ENCODE results near the gene PPFIA3.

PPFIA3 gene

GRCh38 chr19:49154279-49154678 lies 34.9 kb downstream of the PPFIA3 start:
- Histone ChIP-seq H3K4me1 (ENCODE audit: low read depth, poor library complexity, severe bottlenecking) (peaks cover 27% of the 10 kb centered on the region), H3K27me3 (ENCODE audit: insufficient read depth, low read depth) (peaks cover 81% of the 10 kb centered on the region), H3K4me3 (IDR thresholded peaks at IDR 0.05; ENCODE audit: insufficient read depth, low read depth, low read length) (no peak overlapping the region), H3K4me2 (no peak overlapping the region), H3K79me2 (ENCODE audit: insufficient read depth, low read depth) (no peaks in the 10 kb centered on the region), H3K9ac (no peak overlapping the region), H2AFZ (ENCODE audit: low read depth) (no peak overlapping the region), H3K36me3 (ENCODE audit: insufficient read depth) (no peaks in the 10 kb centered on the region), H4K20me1 (ENCODE audit: insufficient read depth) (no peaks in the 10 kb centered on the region), H3K27ac (no peak overlapping the region)
- TF ChIP-seq, protein P1, sequence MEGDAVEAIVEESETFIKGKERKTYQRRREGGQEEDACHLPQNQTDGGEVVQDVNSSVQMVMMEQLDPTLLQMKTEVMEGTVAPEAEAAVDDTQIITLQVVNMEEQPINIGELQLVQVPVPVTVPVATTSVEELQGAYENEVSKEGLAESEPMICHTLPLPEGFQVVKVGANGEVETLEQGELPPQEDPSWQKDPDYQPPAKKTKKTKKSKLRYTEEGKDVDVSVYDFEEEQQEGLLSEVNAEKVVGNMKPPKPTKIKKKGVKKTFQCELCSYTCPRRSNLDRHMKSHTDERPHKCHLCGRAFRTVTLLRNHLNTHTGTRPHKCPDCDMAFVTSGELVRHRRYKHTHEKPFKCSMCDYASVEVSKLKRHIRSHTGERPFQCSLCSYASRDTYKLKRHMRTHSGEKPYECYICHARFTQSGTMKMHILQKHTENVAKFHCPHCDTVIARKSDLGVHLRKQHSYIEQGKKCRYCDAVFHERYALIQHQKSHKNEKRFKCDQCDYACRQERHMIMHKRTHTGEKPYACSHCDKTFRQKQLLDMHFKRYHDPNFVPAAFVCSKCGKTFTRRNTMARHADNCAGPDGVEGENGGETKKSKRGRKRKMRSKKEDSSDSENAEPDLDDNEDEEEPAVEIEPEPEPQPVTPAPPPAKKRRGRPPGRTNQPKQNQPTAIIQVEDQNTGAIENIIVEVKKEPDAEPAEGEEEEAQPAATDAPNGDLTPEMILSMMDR (conservative IDR thresholded peaks at IDR 0.05; ENCODE audit: low read depth, low read length) = no peak

GRCh38 chr19:49155005-49155819 lies 35.9 kb downstream of the PPFIA3 start, which contains the start of gene HRC:
TSS of gene HRC (minus strand) at chr19:49155396. CDS start at chr19:49155237, 159 bp downstream.
- Histone ChIP-seq H3K79me2 (ENCODE audit: insufficient read depth, low read depth) (no peaks in the 10 kb centered on the region), H3K4me2 (no peak within 1 kb of the TSS), H3K4me1 (ENCODE audit: low read depth, poor library complexity, severe bottlenecking) (peaks cover 27% of the 10 kb centered on the region), H3K9ac (no peak within 1 kb of the TSS), H3K27ac (no peak within 1 kb of the TSS), H2AFZ (ENCODE audit: low read depth) (no peak within 1 kb of the TSS), H3K4me3 (IDR thresholded peaks at IDR 0.05; ENCODE audit: insufficient read depth, low read depth, low read length) (no peak within 1 kb of the TSS), H4K20me1 (ENCODE audit: insufficient read depth) (no peaks in the 10 kb centered on the region), H3K27me3 (ENCODE audit: insufficient read depth, low read depth) (peaks cover 90% of the 10 kb centered on the region), H3K36me3 (ENCODE audit: insufficient read depth) (no peaks in the 10 kb centered on the region)
- TF ChIP-seq, protein P1 (conservative IDR thresholded peaks at IDR 0.05; ENCODE audit: low read depth, low read length) = no peak

- TF ChIP-seq, protein P1 (conservative IDR thresholded peaks at IDR 0.05; ENCODE audit: low read depth, low read length) = no peak
- H3K27me3 ChIP-seq (ENCODE audit: insufficient read depth, low read depth) = peaks cover 91% of the 10 kb centered on the region
- no peak overlapping the region for H3K27ac ChIP-seq
- H3K4me2 ChIP-seq = no peak overlapping the region
- H4K20me1 ChIP-seq (ENCODE audit: insufficient read depth) = no peaks in the 10 kb centered on the region
- no peaks in the 10 kb centered on the region for H3K79me2 ChIP-seq (ENCODE audit: insufficient read depth, low read depth)
- no peak overlapping the region for H2AFZ ChIP-seq (ENCODE audit: low read depth)
- peaks cover 23% of the 10 kb centered on the region for H3K4me1 ChIP-seq (ENCODE audit: low read depth, poor library complexity, severe bottlenecking)
- no peaks in the 10 kb centered on the region for H3K36me3 ChIP-seq (ENCODE audit: insufficient read depth)
- H3K4me3 ChIP-seq (IDR thresholded peaks at IDR 0.05; ENCODE audit: insufficient read depth, low read depth, low read length) = no peak overlapping the region
- no peak overlapping the region for H3K9ac ChIP-seq
Measured at GRCh38 chr19:49155820-49156346, 36.5 kb downstream of the PPFIA3 start.

GRCh38 chr19:49157445-49158224 lies 38.3 kb downstream of the PPFIA3 start, which contains the start of gene TRPM4:
TSS of gene TRPM4 (plus strand) at chr19:49157792. CDS start at chr19:49157867, 75 bp downstream.
- H3K4me3 ChIP-seq (IDR thresholded peaks at IDR 0.05; ENCODE audit: insufficient read depth, low read depth, low read length) = no peak within 1 kb of the TSS
- H3K79me2 ChIP-seq (ENCODE audit: insufficient read depth, low read depth) = no peaks in the 10 kb centered on the region
- no peaks in the 10 kb centered on the region for H3K36me3 ChIP-seq (ENCODE audit: insufficient read depth)
- peaks cover 12% of the 10 kb centered on the region for H3K4me1 ChIP-seq (ENCODE audit: low read depth, poor library complexity, severe bottlenecking)
- peak within 1 kb of the TSS; percentile 79; the same call in 1 of the 2 replicates for H3K4me2 ChIP-seq
- peaks cover 91% of the 10 kb centered on the region for H3K27me3 ChIP-seq (ENCODE audit: insufficient read depth, low read depth)
- no peaks in the 10 kb centered on the region for H4K20me1 ChIP-seq (ENCODE audit: insufficient read depth)
- H3K9ac ChIP-seq = no peak within 1 kb of the TSS
- no peak within 1 kb of the TSS for H3K27ac ChIP-seq
- TF ChIP-seq, protein P1 (conservative IDR thresholded peaks at IDR 0.05; ENCODE audit: low read depth, low read length) = no peak
- peak within 1 kb of the TSS; percentile 39; the same call in 1 of the 2 replicates for H2AFZ ChIP-seq (ENCODE audit: low read depth)
